ENCODE measurements around the gene DHRS13. TPM values are rescaled to one million over a fixed set of nuclear protein-coding genes. Genes with fewer than 3 reads are reported as not detected.
"Not testable (repeated sequence)": the region's sequence is repeated elsewhere in the genome, so short reads cannot be mapped to it uniquely, and the experiment has no call there.

Gene DHRS13
- total RNA-seq, 4 donors from 2014 or later = 0.25 to 3.7 (median 2.4) TPM

GRCh38 chr17:28904800-28905199 is 1.9 kb upstream of the DHRS13 start:
- no peak overlapping the region for H3K4me3 ChIP-seq
- H3K27ac ChIP-seq = no peak overlapping the region
- peaks cover 6 to 30% of the 10 kb centered on the region in 2 donors for H3K4me1 ChIP-seq
- DNase-seq = no peak
- intact Hi-C loops (cut with DNase I; ENCODE audit: low total_unique reads) = no loop called here
- peaks cover 0 to 39% of the 10 kb centered on the region in 2 donors for H3K36me3 ChIP-seq
- TF ChIP-seq, protein P1, sequence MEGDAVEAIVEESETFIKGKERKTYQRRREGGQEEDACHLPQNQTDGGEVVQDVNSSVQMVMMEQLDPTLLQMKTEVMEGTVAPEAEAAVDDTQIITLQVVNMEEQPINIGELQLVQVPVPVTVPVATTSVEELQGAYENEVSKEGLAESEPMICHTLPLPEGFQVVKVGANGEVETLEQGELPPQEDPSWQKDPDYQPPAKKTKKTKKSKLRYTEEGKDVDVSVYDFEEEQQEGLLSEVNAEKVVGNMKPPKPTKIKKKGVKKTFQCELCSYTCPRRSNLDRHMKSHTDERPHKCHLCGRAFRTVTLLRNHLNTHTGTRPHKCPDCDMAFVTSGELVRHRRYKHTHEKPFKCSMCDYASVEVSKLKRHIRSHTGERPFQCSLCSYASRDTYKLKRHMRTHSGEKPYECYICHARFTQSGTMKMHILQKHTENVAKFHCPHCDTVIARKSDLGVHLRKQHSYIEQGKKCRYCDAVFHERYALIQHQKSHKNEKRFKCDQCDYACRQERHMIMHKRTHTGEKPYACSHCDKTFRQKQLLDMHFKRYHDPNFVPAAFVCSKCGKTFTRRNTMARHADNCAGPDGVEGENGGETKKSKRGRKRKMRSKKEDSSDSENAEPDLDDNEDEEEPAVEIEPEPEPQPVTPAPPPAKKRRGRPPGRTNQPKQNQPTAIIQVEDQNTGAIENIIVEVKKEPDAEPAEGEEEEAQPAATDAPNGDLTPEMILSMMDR (IDR thresholded peaks at IDR 0.05 in 4 of 5, conservative IDR thresholded peaks at IDR 0.05 in 1 of 5) = no peak
- TF ChIP-seq POLR2A (IDR thresholded peaks at IDR 0.05) = no peak
- no peaks in the 10 kb centered on the region for H3K9me3 ChIP-seq
- ATAC-seq = no peak
- in situ Hi-C loops (cut with MboI; ENCODE audit: low sequenced_read_pairs in 4 of 4) = no loop called here
- H3K27me3 ChIP-seq = no peaks in the 10 kb centered on the region

DNA sequence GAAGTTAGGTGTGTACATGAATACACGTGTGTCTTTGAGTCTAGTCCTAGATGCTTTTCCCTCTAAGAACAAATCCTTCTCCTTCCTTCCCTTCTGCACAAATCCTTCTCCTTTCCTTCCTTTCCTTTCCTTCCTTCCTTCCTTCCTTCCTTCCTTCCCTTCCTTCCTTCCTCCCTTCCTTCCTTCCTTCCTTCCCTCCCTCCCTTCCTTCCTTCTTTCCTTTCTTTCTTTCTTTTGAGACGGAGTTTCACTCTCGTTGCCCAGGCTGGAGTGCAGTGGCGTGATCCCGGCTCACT is 615 bp upstream of the DHRS13 start:
- intact Hi-C loops (cut with DNase I; ENCODE audit: low total_unique reads) = loop anchor here (2.0 kb wide), 2 partner anchors 47 to 141 kb away; partner anchors contain the start of gene PHF12
- ATAC-seq; H3K9me3 ChIP-seq; DNase-seq; H3K27me3 ChIP-seq; in situ Hi-C loops (cut with MboI; ENCODE audit: low sequenced_read_pairs in 4 of 4); H3K27ac ChIP-seq: not testable (repeated sequence)
- Histone ChIP-seq H3K4me1 (peaks cover 8 to 22% of the 10 kb centered on the region in 2 donors), H3K36me3 (peaks cover 0 to 26% of the 10 kb centered on the region in 2 donors), H3K4me3 (peak overlapping the region in 1 of 4 donors; percentile 61)

- Histone ChIP-seq H3K4me3 (peak overlapping the region; percentile 61 to 84 (median 70)), H3K27me3 (no peaks in the 10 kb centered on the region), H3K27ac (peak overlapping the region; percentile 68 to 83 (median 80)), H3K36me3 (peaks cover 0 to 13% of the 10 kb centered on the region in 2 donors), H3K4me1 (peaks cover 16 to 27% of the 10 kb centered on the region in 2 donors), H3K9me3 (no peaks in the 10 kb centered on the region)
- ATAC-seq (peak; percentile 45 to 53), DNase-seq (peak in 1 of 2 donors; percentile 18)
- intact Hi-C loops (cut with DNase I; ENCODE audit: low total_unique reads) (loop anchor here (2.0 kb wide), 2 partner anchors 49 to 139 kb away; partner anchors contain the start of gene PHF12), in situ Hi-C loops (cut with MboI; ENCODE audit: low sequenced_read_pairs in 4 of 4) (no loop called here)
- TF ChIP-seq, protein P1 (IDR thresholded peaks at IDR 0.05 in 4 of 5, conservative IDR thresholded peaks at IDR 0.05 in 1 of 5) = no peak
- peak in 1 of 2 donors; percentile 22 for TF ChIP-seq POLR2A (IDR thresholded peaks at IDR 0.05)
Measured at GRCh38 chr17:28901866-28902818, 737 bp downstream of the DHRS13 start.

DNA sequence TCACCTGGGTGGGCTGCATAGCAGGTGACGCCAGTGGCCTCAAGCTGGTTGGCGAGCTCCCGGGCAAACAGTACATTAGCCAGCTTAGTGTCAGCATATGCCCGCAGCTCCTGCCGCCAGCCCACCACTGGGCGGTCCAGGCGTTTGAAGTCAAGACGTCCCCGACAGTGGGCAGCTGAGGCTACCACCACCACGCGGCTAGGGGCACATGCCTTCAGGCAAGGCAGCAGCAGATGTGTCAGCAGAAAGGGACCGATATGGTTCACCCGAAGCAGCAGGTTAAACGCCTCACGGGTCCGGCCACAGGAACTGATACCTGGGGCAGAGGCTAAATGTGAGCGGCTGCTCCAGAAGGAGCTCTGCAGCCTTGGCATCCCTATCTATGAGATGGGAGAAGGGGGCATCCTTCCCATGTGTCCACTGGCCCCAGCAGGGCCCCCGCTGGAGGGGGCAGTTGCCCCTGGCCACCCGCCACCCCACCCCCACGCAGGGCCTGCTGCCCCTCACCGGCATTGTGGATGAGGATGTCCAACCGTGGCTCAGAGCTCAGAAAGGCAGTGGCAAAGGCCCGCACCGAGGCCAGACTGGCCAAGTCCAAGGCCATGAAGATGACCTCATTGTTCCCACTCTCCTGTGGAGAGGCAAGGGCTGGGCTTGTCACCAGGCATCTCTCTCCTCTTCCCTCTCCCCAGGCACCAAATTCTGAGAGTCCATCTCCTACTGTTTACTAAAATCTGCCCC is 1.7 kb downstream of the DHRS13 start:
- Histone ChIP-seq H3K9me3 (no peaks in the 10 kb centered on the region), H3K4me1 (peaks cover 20 to 32% of the 10 kb centered on the region in 2 donors), H3K27ac (no peak overlapping the region), H3K36me3 (peaks cover 0 to 4% of the 10 kb centered on the region in 2 donors), H3K4me3 (no peak overlapping the region), H3K27me3 (no peaks in the 10 kb centered on the region)
- intact Hi-C loops (cut with DNase I; ENCODE audit: low total_unique reads) = no loop called here
- in situ Hi-C loops (cut with MboI; ENCODE audit: low sequenced_read_pairs in 4 of 4) = no loop called here
- TF ChIP-seq, protein P1 (IDR thresholded peaks at IDR 0.05 in 4 of 5, conservative IDR thresholded peaks at IDR 0.05 in 1 of 5) = no peak
- no peak for TF ChIP-seq POLR2A (IDR thresholded peaks at IDR 0.05)
- ATAC-seq (no peak), DNase-seq (no peak)
